Measurements from ENCODE around the gene HDAC3.
A peak's percentile ranks its signal among the peaks of the same experiment; 100 is the strongest.

Gene HDAC3

DNA sequence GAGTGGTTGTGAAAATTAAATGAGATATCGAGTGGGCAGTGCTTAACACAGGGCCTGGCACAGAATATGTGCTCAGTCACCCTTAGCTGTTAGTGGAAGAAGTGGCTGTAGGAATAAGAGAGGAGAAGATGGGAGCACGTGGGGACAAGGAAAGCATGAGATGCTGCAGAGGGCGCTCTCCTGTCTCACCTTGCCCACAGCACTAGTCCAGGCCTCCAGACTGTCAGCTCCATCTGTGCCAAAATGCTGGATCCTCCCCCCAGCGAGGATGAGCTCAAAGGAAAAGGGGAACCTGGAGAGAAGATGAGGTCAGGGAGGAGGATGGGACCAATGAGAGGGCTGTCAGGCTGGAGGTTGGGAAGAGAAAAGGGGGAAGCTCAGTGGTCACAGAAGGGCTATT lies 32.9 kb upstream of the HDAC3 start:
- no peak for FAIRE-seq
- no peak for DNase-seq (ENCODE audit: insufficient read length, low spot score)
- TF ChIP-seq, protein P1, sequence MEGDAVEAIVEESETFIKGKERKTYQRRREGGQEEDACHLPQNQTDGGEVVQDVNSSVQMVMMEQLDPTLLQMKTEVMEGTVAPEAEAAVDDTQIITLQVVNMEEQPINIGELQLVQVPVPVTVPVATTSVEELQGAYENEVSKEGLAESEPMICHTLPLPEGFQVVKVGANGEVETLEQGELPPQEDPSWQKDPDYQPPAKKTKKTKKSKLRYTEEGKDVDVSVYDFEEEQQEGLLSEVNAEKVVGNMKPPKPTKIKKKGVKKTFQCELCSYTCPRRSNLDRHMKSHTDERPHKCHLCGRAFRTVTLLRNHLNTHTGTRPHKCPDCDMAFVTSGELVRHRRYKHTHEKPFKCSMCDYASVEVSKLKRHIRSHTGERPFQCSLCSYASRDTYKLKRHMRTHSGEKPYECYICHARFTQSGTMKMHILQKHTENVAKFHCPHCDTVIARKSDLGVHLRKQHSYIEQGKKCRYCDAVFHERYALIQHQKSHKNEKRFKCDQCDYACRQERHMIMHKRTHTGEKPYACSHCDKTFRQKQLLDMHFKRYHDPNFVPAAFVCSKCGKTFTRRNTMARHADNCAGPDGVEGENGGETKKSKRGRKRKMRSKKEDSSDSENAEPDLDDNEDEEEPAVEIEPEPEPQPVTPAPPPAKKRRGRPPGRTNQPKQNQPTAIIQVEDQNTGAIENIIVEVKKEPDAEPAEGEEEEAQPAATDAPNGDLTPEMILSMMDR (IDR thresholded peaks at IDR 0.05; ENCODE audit: insufficient read depth, missing control alignments), result no peak

DNA sequence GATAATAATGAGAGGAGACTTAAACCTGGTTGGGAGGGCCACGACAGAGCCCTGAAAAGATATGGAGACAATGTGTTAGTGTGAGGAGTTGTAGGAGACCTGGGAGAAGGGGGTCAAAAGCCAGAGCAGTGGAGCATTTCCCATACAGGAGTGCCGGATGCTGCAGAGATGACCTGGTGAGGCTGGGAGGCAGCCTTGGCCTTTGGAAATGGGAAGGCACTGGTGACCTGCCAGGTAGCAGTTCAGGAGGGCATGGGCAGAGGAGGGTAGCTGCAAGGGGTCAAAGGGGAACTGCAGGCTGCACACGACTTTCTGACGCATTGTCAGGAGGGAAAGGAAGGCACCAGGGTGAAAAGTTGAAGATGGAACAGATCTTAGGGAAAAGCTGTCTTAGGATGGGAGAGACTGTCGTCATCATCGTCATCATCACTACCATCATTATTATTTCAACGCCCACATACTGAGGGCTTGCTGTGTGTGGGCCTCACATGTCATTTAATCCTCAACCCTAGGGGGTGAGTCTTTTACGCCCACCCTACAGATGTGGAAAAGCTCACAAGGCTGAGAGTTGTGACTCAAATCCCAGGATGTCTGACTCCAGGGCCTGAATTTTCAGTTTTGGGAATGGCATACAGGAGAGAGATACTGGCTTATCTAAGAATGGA lies 32.1 kb upstream of the HDAC3 start:
- TF ChIP-seq, protein P1 (IDR thresholded peaks at IDR 0.05; ENCODE audit: insufficient read depth, missing control alignments), result no peak
- no peak for DNase-seq (ENCODE audit: insufficient read length, low spot score)
- no peak for FAIRE-seq

DNA sequence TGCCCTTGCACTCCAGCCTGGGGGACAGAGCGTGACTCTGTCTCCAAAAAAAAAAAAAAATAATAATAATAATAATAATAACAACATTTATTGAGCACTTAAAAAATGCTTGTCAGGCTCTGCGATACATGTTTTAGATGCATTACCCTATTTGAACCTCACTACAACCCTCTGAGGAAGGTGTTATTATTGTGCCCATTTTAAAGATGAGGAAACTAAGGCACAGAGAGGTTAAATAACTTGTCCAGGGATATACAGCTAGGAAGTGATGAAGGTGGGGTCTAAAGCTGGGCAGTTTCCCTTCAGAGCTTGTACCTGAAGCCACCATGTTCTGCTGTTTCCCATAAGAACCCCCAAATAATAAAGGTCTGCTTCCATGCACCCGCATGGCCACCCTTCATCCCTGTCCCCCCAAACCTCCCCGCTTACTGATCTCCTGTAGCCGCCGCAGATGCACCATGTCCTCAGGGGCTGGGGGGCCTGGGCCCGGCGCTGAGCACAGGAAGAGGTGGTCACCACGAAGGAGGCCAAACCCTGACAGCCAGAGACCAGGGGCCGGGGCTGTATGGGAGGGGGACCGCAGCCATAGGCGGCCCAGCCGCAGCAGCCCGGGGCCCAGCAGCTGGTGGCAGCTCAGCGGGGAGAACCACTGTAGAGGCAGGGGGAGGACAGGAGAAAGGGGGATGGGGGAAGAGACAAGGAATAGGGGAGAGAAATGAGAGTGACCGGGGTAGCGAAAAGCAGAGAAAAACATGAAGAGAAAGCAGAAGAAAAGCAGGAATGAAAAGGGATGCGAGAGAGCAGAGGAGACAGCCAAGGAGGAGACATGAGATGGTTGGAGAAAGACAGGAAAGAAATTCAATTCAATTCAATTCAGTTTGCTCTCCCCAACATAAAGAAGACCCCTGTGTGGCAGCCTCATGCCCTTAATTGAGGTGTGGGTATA lies 29.6 kb upstream of the HDAC3 start:
- TF ChIP-seq, protein P1 (IDR thresholded peaks at IDR 0.05; ENCODE audit: insufficient read depth, missing control alignments), result no peak
- FAIRE-seq (no peak), DNase-seq (ENCODE audit: insufficient read length, low spot score) (no peak)

DNA sequence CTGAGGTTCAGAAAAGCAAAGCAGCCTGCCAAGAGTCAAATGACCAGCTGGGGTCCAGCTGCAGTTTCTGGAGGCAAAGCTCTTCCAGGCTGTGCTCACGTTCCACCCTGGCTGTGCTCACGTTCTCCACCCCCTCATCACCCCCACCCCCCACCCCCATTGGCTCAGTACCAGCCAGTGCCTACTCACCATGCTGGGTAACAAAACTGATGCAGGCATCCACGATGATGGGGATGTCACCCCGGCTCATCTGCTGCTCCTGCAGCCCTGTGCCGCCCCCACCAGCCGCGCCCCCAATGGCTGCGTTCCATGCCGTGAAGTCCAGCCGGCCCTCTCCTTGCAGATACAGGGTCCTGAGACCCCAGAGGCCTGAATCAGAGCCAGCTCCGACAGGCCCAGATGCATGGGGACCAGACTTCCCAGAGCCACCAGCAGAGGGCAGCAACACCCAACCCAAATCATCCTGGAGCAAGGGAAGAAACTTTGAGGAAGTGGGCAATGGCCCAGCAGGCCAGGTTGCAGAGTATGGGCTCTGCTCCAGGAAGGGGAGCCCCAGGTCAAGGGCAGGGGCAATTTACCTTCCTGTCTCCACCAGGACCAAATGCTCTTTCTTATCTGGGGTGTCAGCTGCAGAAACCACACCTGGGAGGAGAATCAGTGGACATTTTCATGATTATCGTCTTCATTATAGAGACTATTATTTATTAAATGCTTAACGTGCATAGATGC lies 28.2 kb upstream of the HDAC3 start:
- DNase-seq (ENCODE audit: insufficient read length, low spot score) (peak; percentile 64), FAIRE-seq (no peak)
- TF ChIP-seq, protein P1 (IDR thresholded peaks at IDR 0.05; ENCODE audit: insufficient read depth, missing control alignments), result peak; percentile 85

DNA sequence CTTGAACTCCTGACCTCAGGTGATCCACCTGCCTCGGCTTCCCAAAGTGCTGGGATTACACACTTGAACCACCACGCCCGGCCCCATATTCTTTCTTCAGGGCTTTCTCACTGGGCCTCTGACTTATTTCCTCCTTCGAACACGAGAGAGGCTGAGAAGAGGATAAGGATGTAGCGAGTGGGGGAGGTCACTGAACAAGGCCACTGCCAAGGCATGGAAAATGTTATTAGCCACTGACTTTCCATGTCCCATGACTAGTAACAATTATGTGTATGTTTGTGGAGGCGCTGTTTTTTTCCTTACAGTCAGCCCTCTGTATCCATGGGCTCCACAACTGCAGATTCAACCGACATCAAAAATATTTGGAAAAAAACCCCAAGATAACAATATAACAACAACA lies 26.9 kb upstream of the HDAC3 start:
- TF ChIP-seq, protein P1 (IDR thresholded peaks at IDR 0.05; ENCODE audit: insufficient read depth, missing control alignments), result no peak
- no peak for FAIRE-seq
- no peak for DNase-seq (ENCODE audit: insufficient read length, low spot score)

DNA sequence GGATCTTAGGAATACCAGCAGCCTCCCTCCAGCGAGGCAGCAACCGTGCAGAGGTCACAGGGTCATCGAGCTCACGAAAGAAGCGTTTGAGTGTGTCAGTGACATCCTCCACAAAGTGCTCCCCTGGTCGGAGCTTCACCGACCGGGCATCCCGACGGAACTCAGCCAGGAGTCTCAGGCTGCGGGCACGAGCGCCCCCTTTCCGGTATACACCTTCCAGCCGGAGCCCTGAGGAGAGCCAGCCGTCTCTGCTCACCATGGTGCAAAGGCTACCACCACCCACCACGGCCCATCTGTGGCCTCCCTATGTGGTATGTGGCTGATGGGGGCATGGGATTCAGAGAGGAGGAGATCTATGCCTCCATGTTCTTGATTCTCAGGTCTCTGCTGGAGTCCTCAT lies 25.4 kb upstream of the HDAC3 start:
- DNase-seq (ENCODE audit: insufficient read length, low spot score) (no peak), FAIRE-seq (no peak)

More for the DNA sequence above, 25.4 kb upstream of the HDAC3 start:
- TF ChIP-seq, protein P1 (IDR thresholded peaks at IDR 0.05; ENCODE audit: insufficient read depth, missing control alignments), result peak; percentile 29

All from D721Med (cell line).